Sigmoid colon (tissue), 7 donors: Measurements from ENCODE around the gene MECR. TPM values are rescaled to one million over a fixed set of nuclear protein-coding genes. Genes with fewer than 3 reads are reported as not detected.

Experiments used
- DNase-seq: peaks from one replicate; pipeline ENCODE4 v3.0.0-alpha.2; 2019
- H3K27ac ChIP-seq, 4 donors: fragments of 200-600 bp; sonication (generic); one replicate each; pipeline ENCODE4 v1.5.1; 2016 to 2019; ENCODE audit warnings: mild to moderate bottlenecking in 1 of 4
- H3K27me3 ChIP-seq, 3 donors: fragments of 200-600 bp; sonication (generic); one replicate each; pipeline ENCODE4 v1.5.1; 2019; ENCODE audit warnings: mild to moderate bottlenecking in 1 of 3
- H3K36me3 ChIP-seq, 4 donors: fragments of 200-600 bp; sonication (generic); one replicate each; pipeline ENCODE4 v1.5.1; 2016 to 2019
- H3K4me1 ChIP-seq, 4 donors: fragments of 200-600 bp; sonication (generic); one replicate each; pipeline ENCODE4 v1.5.1; 2017 to 2019
- H3K4me3 ChIP-seq, 4 donors: fragments of 200-600 bp; sonication (generic); one replicate each; pipeline ENCODE4 v1.5.1; 2017 to 2019; ENCODE audit warnings: mild to moderate bottlenecking in 2 of 4, moderate library complexity in 1 of 4
- H3K9me3 ChIP-seq, 4 donors: fragments of 200-600 bp in 3 of 4; sonication (generic) in 3 of 4; one replicate each; pipeline versions ENCODE4 v1.5.1 to v1.6.1; 2013 to 2019
- EP300 ChIP-seq, 4 donors: sonication (generic); formaldehyde crosslinking; IDR thresholded peaks; one replicate each; pipeline ENCODE4 v1.6.1; 2017; ENCODE audit warnings: antibody characterized with exemption in 4 of 4
- POLR2A ChIP-seq, 2 donors: fragments of 450-650 bp; IDR thresholded peaks; one replicate each; pipeline ENCODE4 v1.6.1; 2016; ENCODE audit warnings: antibody characterized with exemption in 2 of 2, mild to moderate bottlenecking in 2 of 2, moderate library complexity in 2 of 2
- POLR2AphosphoS5 ChIP-seq, 4 donors: sonication (generic); formaldehyde crosslinking; IDR thresholded peaks; one replicate each; pipeline ENCODE4 v1.6.1; 2017; ENCODE audit warnings: antibody characterized with exemption in 4 of 4
- WGBS, 2 donors: extraction: QIAGEN DNeasy Blood & Tissue Kit; methylation state at CpG; one replicate each; pipeline ENCODE4 v1.1.7; 2013; 5-methylcytosine and 5-hydroxymethylcytosine counted together
- intact Hi-C: fragments of 100-400 bp; cut with DNase I; formaldehyde crosslinking; loops from one replicate; pipeline ENCODE4 v1.15.1; 2023
- polyA plus RNA-seq, 3 donors: library from polyadenylated mRNA; stranded (reverse); fragments of 200-250 nt; gene quantifications; one replicate each; pipeline ENCODE4 v1.2.3, GENCODE V29; 2013
- total RNA-seq, 4 donors: library from RNA; depleted of rRNA; stranded (reverse); fragments of >200 nt; gene quantifications; one replicate each; pipeline ENCODE4 v1.1.0, GENCODE V29; 2016
- TF ChIP-seq, protein P1 (sequence below), 4 experiments: fragments of 450-650 bp in 3 of 4; fragments of 200-600 bp in 1 of 4; IDR thresholded peaks; one replicate each; pipeline ENCODE4 v1.5.1; 2016 to 2019; ENCODE audit warnings: antibody characterized with exemption in 4 of 4, mild to moderate bottlenecking in 3 of 4, moderate library complexity in 2 of 4
- donor health status: healthy with polysubstance abuse.
- donor health status: Bipolar disorder and iron deficiency.
- donor health status: healthy.

Gene MECR
- total and polyA plus RNA-seq, 7 donors = 9.2 to 26.6 (median 17.1) TPM

DNA sequence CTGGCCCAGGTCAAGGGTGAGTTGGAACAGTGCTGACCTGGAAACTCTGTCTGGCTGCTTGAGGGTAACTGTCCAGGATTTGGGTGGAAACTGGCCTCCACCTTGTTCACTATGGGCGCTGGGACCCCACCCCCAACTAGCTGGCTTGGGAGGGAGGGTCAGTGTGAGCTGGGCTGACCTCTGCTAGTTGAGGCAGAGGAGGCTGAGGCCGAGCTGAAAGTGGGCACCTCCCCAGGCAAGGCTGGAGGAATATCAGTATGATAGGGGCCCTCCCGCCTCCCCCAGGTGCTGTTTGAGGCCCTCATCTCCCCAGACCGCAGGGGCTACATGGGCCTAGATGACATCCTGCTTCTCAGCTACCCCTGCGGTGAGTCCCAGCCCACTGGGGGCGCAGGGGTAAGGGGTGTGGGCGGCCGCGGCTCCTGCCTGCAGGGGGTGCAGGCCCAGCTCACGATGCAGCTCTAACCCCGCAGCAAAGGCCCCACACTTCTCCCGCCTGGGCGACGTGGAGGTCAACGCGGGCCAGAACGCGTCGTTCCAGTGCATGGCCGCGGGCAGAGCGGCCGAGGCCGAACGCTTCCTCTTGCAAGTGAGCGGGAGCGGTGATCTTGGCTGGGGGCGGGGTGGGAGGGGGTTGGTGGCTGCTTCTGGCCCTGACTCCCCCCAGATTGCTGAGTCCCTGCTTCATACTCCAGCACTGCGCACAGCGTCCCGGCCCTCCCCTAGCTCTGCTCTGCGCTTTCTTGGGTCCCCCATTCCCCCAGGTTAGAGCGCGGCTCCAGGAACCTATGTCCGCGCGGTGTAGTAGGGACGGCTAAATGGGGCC lies 28.5 kb upstream of the MECR start:
- 17 to 30% methylated on average over 38 of the region's 38 CpGs for WGBS, 2 donors
- peaks cover 0 to 25% (median 16%) of the 10 kb centered on the region in 4 donors for H3K4me1 ChIP-seq
- no peaks in the 10 kb centered on the region for H3K36me3 ChIP-seq
- H3K4me3 ChIP-seq = peak overlapping the region; percentile 23 to 59 (median 52)
- no peak for TF ChIP-seq EP300 (IDR thresholded peaks at IDR 0.05)
- TF ChIP-seq, protein P1, sequence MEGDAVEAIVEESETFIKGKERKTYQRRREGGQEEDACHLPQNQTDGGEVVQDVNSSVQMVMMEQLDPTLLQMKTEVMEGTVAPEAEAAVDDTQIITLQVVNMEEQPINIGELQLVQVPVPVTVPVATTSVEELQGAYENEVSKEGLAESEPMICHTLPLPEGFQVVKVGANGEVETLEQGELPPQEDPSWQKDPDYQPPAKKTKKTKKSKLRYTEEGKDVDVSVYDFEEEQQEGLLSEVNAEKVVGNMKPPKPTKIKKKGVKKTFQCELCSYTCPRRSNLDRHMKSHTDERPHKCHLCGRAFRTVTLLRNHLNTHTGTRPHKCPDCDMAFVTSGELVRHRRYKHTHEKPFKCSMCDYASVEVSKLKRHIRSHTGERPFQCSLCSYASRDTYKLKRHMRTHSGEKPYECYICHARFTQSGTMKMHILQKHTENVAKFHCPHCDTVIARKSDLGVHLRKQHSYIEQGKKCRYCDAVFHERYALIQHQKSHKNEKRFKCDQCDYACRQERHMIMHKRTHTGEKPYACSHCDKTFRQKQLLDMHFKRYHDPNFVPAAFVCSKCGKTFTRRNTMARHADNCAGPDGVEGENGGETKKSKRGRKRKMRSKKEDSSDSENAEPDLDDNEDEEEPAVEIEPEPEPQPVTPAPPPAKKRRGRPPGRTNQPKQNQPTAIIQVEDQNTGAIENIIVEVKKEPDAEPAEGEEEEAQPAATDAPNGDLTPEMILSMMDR (IDR thresholded peaks at IDR 0.05) = no peak
- TF ChIP-seq POLR2A (IDR thresholded peaks at IDR 0.05) = no peak
- TF ChIP-seq POLR2AphosphoS5 (IDR thresholded peaks at IDR 0.05) = no peak
- peak overlapping the region in 1 of 4 donors; percentile 49 for H3K27ac ChIP-seq
- DNase-seq = peak; percentile 58
- intact Hi-C loops = no loop called here
- H3K9me3 ChIP-seq = no peaks in the 10 kb centered on the region
- H3K27me3 ChIP-seq = peaks cover 0 to 28% (median 10%) of the 10 kb centered on the region in 3 donors

DNA sequence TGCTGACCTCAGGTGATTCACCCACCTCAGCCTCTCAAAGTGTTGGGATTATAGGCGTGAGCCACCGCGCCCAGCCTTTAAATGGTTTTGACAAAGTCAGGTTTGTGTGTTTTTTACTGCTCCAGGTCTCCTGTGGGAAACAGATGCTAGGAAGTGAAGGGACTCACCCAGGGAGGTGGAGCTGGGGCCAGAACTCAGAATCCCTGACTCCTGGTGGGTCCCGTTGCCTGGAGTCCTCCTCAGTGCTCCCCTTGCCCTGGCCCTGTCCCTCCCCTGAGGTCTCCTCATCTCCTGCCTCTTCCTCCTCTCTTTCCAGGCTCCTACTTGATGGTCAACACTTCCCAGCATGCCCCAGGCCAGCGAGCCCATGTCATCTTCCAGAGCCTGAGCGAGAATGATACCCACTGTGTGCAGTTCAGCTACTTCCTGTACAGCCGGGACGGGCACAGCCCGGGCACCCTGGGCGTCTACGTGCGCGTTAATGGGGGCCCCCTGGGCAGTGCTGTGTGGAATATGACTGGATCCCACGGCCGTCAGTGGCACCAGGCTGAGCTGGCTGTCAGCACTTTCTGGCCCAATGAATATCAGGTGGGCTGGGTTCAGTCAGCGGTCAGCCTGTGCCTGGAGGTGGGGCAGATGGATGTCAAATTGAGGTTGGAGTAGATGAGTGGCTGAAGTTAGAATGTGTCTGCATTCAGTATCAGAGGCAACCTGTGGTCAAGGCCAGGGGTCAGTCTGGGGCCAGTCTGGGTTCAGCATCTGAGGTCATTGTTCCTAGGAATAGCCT lies 27.6 kb upstream of the MECR start:
- intact Hi-C loops = no loop called here
- Histone ChIP-seq H3K9me3 (no peaks in the 10 kb centered on the region), H3K4me3 (no peak overlapping the region), H3K36me3 (no peaks in the 10 kb centered on the region), H3K27ac (no peak overlapping the region), H3K4me1 (peaks cover 0 to 25% (median 16%) of the 10 kb centered on the region in 4 donors), H3K27me3 (peaks cover 0 to 28% (median 10%) of the 10 kb centered on the region in 3 donors)
- 62 to 87% methylated on average over 16 of the region's 16 CpGs for WGBS, 2 donors
- TF ChIP-seq EP300 (IDR thresholded peaks at IDR 0.05) (no peak), POLR2A (IDR thresholded peaks at IDR 0.05) (no peak), POLR2AphosphoS5 (IDR thresholded peaks at IDR 0.05) (no peak)
- TF ChIP-seq, protein P1 (IDR thresholded peaks at IDR 0.05) = no peak
- DNase-seq = peak; percentile 53

DNA sequence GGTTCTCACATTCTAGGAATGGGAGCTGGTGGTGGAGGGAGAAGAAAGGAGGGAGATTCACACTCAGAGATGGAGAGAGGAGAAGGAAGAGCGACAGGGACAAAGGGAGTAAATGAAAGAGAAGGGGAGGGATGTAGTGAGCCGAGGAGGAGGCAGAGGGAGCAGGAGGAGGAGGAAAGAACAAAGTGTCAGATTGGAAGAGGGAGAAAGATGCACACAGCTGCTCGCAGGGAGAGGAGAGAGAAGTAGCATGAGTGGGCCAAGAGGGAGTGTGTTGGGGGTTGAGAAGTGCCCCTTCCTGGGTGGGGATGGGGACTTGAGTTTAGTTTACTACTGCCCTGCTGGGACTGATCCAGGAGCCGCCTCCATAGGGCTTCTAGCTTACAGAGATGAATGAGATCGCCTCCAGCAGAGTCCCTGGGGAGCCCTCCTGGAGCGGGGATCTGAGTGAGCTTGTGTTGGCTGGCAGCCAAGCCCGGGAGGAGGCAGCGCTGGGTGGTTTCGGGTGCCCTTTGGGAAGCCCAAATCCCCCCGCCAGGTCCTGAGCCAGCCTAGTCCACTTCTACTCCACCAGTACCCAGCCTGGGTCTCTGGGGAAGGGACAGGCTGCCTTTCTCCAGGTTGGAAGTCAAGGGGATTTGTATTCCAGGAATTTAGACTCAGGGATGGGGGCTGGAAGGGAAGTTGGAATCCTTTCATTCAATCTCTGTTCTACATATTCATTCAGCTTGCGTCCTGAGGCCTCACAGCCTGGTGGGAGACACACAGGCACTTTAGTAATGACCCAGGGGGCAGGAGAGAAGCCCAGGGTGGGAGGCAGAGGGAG lies 26.5 kb upstream of the MECR start:
- TF ChIP-seq POLR2A (IDR thresholded peaks at IDR 0.05) = no peak
- no peak for TF ChIP-seq POLR2AphosphoS5 (IDR thresholded peaks at IDR 0.05)
- TF ChIP-seq, protein P1 (IDR thresholded peaks at IDR 0.05) = no peak
- TF ChIP-seq EP300 (IDR thresholded peaks at IDR 0.05) = no peak
- no peak overlapping the region for H3K27ac ChIP-seq
- intact Hi-C loops = no loop called here
- WGBS, 2 donors = 54 to 58% methylated on average over 11 of the region's 11 CpGs
- H3K9me3 ChIP-seq = no peaks in the 10 kb centered on the region
- DNase-seq = peak; percentile 65
- no peak overlapping the region for H3K4me3 ChIP-seq
- H3K27me3 ChIP-seq = peaks cover 0 to 28% (median 10%) of the 10 kb centered on the region in 3 donors
- peaks cover 0 to 25% (median 16%) of the 10 kb centered on the region in 4 donors for H3K4me1 ChIP-seq
- no peaks in the 10 kb centered on the region for H3K36me3 ChIP-seq

DNA sequence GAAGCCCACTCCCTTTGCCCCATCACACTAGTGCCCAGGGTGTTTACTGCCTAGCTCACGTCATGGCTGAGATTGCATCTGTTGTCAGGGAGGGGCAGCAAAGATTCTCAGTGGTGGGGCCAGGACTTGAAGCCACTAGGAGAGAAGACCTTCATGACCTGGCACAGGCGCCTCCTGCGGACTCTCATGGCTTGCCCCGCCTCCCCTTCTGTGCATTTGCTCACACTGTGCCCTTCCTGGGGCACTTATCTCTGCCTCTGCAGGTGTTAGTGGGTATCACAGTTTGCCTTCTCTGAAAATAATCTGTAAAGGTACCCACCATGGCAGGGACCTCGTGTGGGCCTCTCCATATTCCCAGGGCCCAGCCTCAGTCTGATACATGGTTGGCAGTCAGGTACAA lies 25.7 kb upstream of the MECR start:
- Histone ChIP-seq H3K27ac (no peak overlapping the region), H3K9me3 (no peaks in the 10 kb centered on the region), H3K36me3 (no peaks in the 10 kb centered on the region), H3K4me3 (no peak overlapping the region), H3K27me3 (peaks cover 0 to 28% (median 10%) of the 10 kb centered on the region in 3 donors), H3K4me1 (peaks cover 0 to 25% (median 16%) of the 10 kb centered on the region in 4 donors)
- WGBS, 2 donors = 32 to 65% methylated on average over 5 of the region's 5 CpGs
- peak; percentile 40 for DNase-seq
- TF ChIP-seq POLR2AphosphoS5 (IDR thresholded peaks at IDR 0.05) (no peak), EP300 (IDR thresholded peaks at IDR 0.05) (no peak), POLR2A (IDR thresholded peaks at IDR 0.05) (no peak)
- TF ChIP-seq, protein P1 (IDR thresholded peaks at IDR 0.05) = no peak
- intact Hi-C loops = no loop called here
